IPS-11a (cell line): ENCODE measurements around the gene PHACTR1.

Experiments
- H3K4me3 ChIP-seq: one replicate; pipeline ENCODE4 v1.5.1; 2013; ENCODE audit warnings: low read depth, low read length, control low read depth

PHACTR1 gene

DNA sequence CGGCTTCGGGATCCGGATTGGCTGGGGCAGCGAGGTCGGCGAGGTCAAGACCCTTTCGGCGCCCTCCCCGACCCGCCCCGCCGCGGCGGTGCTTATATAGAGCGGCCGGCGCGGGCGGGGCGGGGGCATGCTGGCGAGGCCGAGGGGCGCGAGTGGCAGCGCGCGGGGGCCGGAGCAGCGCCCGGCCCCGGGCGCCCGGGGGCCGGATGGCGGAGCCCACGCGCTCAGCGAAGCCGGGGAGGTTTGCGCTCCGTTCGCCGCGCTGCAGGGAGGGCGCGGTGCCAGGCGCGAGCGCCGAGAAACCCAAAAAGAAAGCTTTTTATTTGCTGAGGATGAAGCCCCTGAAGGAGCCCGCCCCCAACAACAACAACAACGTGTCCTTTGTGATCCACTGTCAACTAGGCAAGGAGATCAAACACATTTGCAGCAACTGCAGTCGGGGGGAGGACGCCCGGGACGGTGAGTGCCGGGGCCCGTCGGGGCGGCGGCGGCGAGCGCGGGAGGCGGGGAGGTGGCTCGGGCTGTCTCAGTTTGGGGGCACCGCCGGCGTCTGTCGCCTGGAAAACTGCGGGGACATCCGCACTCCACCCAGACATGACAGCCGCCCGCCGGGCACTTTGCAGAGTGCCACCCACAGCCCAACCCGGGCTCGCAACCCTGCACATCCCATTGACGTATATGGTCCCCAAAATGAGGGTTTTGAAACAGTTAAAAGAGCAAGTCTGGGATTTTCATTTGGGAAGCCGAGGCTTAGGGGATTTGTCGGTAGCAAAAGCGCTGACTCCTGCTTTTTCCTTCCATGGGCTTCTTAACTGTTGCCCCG lies 297.3 kb downstream of the PHACTR1 start:
- peak overlapping the region; percentile 35 for H3K4me3 ChIP-seq

DNA sequence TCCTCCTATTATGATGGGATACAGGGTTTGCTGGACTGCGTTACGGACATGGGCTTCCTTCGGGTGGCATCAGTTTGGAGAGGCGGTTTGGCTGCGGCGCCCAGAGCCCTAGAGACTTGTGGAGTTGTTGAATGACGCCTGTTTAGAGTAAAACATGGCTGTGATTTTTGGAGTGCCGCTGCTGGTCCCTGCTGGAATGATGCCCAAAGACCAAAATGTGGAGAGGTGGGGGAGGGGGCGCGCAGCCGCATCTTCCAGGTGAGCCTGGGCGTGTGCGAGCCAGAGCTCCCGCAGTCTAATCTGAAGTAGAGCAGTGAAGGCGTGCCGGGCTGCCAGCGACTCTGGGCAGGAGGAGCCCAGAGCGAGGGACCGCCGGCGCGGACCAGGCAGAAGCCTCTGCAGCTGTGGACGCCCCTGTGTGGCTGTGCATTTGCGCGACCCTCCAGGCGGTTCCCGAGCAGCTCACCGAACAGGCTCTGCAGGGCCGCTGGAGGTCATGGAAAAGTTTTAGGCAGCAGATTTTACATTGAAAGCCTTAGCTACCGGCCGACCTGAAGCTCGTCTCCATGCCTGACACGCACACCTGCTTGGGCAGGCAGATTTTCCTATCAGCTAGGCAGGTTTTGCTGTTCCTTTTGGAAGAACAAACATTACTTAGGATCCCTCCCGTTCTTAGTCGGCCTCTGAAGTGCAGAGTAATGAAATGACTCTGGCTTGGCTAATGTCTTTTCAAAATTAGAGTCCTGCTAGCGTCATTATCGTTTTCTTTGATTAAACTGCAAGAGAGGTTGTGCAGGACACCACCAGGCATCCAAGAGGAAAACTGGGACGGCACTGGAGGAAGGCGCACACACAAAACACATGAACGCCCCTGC lies 298.2 kb downstream of the PHACTR1 start:
- peak overlapping the region; percentile 35 for H3K4me3 ChIP-seq

DNA sequence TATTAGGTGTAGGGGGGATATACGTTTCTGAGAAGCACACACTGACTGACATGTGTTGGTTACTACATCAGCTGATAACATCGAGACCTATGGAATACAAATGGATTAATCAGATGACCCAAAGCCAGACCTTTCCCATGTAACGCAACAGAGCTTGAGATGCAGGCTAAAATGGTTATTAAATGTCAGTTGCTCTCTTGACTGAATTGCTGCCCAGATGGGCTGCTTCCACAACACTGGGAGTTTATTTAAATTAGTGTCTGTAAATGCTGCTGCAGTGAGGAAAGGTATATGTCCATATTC lies 298.8 kb downstream of the PHACTR1 start:
- peak overlapping the region; percentile 35 for H3K4me3 ChIP-seq

DNA sequence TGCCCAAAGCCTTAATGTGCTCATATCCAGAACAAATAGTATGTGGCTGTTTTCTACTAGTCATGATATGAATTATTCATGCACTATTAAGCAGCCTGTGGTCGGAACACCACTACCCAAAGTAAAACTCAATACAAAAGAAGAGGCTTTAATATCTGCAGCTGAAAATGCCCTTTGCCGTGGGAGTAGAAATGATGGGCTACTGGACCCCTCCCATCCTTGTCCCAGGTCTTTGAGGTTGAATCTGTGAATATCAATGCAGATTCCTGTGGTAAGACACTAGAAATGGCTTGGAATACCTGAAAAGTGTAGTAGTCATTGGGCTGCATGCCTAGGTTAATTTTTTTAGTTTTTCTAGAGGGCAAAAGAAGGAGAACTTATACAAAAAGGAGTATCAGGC lies 308.0 kb downstream of the PHACTR1 start:
- no peak overlapping the region for H3K4me3 ChIP-seq

DNA sequence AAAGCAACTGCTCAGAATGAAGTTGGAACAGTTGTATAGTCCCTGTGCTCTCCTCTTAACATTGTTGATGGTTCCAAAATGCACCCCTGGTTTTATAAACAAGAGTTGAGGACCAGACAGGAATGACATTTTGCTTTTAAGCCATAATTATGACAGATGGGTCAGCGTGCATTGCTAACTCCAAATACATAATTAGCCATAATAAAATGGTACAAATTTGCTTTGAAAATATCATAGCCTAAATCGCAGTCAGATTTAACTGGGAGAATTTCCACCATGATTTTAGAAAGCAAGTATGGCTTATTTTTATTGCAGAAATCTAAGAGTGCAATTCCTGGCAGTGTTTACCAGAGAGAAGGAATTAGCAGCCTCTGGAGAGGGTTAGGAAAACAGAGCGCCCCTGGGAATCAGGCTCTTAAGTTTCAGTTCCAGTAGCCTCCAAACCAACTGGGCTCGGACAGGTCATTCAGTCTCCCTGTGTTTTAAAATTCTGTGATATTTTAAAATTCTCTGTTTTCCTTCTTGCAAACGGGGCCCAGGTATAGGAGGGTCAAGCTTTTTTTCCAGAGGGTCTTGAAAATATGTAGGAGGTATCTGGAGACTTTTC lies 309.4 kb downstream of the PHACTR1 start:
- H3K4me3 ChIP-seq = no peak overlapping the region

DNA sequence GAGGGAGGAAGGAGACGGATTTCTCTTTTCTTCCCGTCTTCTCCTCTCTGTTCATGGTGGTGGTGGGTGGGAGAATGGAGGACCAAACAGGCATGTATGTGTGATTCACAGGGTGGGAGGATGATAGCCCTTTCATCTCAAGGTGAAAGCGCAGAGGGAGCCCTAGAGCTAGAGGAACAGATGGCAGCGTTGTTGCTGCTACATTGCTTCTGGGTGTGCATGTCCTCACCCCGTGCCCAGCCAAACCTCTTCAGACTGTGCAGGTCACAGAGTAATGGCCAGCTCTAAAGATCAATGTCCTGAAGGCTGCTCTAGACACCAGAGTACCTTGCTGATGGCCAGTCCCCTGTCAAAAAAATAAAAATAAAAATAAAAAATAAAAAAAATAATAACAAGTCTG lies 310.0 kb downstream of the PHACTR1 start:
- H3K4me3 ChIP-seq = no peak overlapping the region

DNA sequence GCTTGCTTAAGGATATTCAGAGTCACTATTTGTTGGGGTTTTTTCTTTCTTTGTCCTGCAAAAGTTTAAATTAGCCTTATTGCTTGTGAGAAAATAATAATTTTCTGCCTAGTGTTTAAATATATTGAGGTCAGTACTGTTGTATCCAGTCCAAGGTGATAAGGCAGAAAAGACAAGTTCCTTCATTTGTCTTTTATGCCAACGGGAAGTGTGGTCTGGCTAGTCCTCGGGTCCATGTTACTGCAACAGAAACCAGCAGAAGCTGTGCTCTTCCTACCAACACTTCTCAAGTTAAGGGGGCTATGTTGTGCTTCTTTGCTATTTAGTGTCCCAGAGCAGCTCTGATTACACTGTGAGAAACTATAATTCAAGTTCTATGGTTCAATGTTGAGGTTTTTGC lies 310.6 kb downstream of the PHACTR1 start:
- no peak overlapping the region for H3K4me3 ChIP-seq

DNA sequence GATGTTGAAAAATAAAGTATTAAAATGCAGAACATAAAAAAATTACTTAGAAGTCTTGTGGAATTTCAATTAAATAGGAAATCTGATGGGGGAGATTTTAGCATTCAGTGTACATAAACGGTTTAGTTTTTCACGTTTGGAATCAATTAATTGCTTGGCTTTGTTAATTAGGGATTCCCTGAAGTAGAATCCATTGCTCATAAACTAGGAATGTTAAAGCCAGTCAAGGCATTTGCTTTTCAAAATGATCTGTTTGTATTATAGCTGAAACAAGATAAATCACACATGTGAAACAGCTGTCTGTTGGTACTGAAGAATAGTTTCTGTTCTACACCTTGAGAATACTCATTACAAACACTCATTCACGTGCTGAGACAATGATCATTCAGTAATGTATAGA lies 313.8 kb downstream of the PHACTR1 start:
- H3K4me3 ChIP-seq = no peak overlapping the region

DNA sequence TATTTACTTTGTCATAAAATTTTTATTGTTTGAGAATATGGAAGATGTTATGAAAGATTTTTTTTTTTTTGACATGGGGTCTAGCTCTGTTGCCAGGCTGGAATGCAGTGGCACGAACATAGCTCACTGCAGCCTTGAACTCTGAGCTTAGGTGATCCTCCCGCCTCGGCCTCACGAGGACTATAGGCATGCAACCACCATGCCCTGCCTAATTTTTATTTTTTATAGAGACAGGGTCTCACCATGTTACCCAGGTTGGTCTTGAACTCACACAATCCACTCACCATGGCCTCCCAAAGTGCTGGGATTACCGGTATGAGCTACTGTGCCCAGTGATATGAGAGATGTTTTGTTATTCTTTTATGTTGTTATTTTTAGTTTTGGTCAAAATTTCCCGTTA lies 316.0 kb downstream of the PHACTR1 start:
- no peak overlapping the region for H3K4me3 ChIP-seq

DNA sequence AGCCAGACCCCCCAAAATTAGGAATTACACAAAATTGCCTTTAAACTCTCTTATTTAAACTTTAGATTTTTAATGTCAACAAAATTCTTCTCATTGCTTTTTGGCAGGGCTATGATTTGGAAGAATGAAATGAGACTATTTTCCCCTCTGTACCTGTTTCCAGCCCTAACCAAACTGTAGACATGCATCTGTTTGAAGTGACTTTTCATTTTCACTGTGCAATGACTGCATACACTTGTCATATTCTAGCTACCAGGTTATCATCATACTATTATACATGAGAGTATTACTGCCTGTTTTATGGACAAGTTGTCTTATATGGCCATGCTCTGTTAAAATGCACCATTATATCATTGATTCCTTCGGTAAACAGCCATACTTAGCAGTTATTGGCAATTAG lies 316.6 kb downstream of the PHACTR1 start:
- no peak overlapping the region for H3K4me3 ChIP-seq

DNA sequence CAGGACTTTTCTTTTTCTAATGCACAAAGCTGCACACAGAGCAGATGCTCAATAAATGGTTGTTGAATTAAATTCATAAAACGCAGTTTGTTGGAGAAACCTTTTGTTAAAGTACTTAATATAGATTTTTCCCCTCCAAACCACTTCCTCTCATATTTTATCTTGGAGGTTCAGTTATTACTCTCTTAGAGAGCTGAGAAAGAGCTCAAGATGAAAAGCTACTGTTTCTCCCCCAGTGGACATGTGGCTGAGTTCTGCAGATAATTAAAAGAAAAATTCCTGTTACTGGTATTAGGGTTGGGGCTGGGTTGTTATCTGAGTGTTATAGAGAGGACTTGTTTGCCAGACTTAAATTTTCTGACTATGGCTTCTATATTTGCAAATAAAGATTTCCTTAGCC lies 317.7 kb downstream of the PHACTR1 start:
- H3K4me3 ChIP-seq = no peak overlapping the region

DNA sequence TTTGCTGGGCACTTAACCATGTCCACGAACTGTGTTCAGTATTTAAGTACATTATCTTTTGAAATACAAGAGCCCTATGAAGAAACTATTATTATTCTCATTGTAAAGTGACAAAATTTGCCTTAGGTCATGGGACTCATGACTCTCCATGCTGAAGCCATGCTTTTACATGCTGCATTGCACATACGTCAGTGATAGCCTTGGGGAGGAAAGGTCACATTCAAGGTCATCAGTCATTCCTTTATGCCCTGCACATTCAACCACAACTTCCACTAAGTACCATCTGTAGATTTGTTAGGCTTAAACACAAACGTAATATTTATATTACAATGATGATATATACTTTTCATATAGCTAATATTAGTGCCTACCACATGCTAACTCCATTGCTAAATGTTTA lies 319.0 kb downstream of the PHACTR1 start:
- H3K4me3 ChIP-seq = no peak overlapping the region

DNA sequence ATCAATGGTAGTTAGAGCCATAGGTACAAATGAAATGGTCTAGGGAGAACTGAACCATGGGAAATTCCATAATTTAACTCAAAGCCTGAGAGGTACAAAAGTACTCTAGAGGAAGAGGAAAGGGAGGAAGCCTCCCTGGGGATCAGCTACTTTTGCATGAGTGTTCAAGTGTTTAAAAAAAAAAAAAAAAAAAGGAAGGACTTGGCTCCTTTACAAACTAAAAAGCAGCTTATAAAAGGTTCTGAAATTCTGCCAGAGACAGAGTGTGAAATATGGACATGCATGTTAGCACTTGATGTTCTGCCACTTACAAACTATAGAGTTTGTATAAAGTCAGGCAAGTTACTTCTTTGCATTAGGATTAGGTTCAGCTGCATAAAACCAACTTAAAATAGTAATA lies 321.7 kb downstream of the PHACTR1 start:
- no peak overlapping the region for H3K4me3 ChIP-seq

DNA sequence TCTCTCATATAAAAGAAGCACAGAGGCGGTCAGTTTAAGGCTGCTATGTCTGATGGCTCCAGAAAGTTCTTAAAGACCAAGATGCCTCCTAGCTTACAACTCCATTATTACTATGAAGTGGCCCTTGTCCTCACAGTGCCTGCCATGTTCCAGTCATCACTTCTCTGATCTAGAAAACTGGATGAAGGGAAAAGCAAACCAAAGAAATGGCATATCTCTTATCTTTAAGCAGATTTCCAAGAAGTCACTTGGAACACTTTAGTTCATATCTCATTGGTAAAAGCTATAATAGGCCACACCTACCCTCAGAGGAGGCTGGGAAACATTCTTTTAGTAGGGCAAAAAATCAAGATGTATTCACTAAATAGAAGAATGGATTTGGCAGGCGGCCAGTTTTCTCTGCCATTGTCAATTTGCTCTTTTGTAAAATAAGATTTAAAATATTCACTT lies 322.2 kb downstream of the PHACTR1 start:
- H3K4me3 ChIP-seq = no peak overlapping the region

DNA sequence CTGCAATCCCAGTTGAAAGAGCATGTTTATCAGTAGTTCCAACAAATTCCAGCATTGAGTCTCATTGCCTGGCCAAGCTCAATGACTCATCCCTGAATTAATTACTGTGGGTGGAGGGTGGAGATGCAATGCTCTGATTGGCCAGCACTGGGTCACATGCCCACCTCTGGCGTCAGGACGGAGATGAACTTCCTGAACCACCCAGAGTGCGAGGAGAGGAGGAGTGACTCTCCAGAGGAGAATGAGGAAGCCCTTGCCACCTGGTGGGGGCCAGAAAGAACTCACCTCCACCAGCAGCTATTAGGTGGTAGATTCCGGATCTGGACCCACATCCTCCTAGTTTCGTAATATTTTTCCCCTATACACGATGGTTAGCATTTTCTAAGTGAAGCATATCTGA lies 327.8 kb downstream of the PHACTR1 start:
- no peak overlapping the region for H3K4me3 ChIP-seq

DNA sequence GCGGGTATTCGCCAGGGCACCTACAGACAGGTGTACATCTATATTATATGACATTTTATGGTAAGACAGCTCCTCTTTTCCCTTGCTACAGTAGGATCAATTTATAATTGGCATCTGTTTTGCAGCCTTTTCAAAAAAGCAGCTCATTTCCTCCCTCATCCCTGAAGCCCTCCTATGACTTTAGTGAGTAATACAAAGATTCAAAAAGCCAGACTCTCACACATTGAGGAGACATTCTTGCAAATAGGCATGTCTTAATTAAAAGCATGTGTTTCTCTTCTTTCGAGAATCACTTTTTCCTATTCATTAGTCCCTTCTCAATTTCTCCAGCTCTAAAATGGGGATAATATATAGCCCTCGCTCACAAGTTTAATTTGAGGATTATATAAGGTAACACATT lies 328.3 kb downstream of the PHACTR1 start:
- H3K4me3 ChIP-seq = no peak overlapping the region

DNA sequence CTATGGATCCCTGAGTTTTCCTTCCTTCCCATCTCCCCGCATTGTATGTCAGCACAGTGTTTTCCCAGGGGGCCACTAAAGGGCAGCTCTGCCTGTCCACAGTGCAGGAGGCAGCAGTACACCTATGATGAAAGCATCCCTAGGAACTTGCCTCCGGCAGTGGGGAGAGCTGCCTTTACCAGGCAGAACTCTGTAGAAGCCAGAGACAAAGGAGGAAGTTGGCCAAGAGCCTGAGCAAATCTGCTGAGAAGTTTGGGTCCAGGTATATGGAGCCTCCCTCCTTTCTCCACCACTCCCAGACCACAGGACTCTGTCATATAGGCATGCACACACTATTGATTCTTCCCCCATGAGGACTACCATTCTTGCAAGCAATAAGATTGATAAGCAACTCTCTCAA lies 329.1 kb downstream of the PHACTR1 start:
- no peak overlapping the region for H3K4me3 ChIP-seq

DNA sequence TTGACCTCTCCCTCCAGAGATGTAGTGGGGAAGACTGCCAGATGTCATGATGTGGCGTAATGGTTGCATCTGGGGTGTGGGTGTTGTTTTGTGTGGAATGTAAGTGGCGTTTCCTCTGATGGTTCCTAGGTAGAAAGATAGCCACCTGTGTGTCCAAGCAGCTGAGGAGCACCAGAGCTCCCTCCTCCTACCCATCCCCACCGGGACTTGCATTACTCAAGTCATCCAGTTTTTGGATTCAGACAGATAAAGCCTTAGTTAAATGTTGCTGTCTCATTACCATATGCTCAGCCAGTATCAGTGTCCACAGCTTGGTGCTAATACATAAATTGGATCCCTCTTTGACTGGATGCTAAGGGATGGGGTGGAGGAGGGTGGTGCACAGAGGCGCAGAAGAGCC lies 329.5 kb downstream of the PHACTR1 start:
- H3K4me3 ChIP-seq = no peak overlapping the region

DNA sequence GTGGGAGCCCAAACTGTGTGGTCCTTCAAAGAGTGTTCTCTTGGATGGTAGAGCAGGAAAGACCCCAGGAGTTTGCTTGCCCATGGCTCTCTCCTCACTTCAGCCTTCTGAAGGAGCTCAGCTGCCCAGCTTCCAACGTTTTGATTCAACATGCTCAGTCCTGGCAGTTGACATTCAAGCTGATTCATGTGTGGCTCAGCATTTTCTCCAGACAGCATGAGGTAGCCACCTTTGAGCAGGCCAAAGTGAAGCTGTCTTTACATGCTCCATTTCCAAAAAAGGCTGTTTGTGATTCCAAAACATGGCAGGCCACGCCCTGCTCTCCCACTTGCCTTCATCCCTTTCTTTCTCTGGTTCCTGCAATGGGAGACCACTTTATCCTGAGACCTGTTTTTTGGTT lies 331.5 kb downstream of the PHACTR1 start:
- H3K4me3 ChIP-seq = no peak overlapping the region

DNA sequence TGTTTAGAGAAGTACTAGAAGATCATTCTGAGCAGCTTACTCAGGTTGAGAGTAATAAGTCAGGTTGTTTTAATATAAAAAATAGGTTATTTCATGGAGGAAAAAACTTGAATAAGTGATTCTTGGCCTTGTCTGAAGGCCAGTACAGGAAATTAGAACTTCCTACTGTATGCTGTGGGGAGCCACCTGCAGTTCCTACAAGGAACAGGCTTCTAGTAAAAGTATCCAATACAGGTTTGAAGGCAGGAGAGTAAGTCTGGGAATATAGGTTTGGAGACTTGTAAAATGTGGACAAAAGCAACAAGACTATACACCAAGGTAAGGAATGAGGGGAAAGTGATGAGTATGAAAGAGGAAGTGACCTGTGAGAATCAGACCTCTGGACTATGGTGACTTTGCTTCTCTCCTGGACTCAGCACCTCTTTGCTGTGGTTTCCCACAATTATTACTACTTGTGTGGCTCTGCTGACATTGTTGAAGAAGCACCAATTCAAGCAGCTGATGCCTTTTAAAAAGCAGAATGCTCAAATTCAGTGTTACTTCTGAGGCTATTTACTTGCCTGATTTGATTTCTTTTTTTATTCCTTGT lies 333.2 kb downstream of the PHACTR1 start:
- H3K4me3 ChIP-seq = no peak overlapping the region

DNA sequence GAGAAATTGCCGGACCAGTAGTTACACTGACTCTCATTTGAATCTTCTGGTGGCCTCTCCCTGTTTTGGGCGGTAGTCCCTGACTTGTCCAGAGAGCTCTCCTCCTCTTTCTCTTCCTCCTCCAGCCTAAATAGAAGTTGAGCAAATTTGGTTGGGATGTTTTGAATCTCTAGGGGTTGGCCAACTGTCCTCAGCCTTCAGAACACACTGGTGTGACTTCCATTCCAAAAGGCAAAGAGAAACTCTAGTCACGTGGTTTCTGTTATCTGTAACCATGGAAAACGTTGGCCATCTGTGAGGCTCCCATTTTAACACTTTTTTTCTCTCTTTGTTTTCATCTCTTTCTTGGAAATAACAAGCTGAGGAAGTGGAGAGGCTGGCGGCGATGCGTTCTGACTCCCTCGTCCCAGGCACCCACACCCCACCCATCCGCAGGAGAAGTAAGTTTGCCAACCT lies 336.5 kb downstream of the PHACTR1 start:
- H3K4me3 ChIP-seq = no peak overlapping the region
